Cardiac septum (tissue), 1 donor: ENCODE data around the gene POLD1. TPM values are rescaled to one million over a fixed set of nuclear protein-coding genes. Genes with fewer than 3 reads are reported as not detected.

Experiments used
- DNase-seq: peaks from one replicate; pipeline ENCODE4 v3.0.0-alpha.2; 2020; ENCODE audit warnings: low spot score
- intact Hi-C: fragments of 100-400 bp; cut with DNase I; formaldehyde crosslinking; loops from one replicate; pipeline ENCODE4 v1.14.0; 2022
- total RNA-seq: library from RNA; stranded (reverse); fragmentation: NEBNext Ultra II Directional; extraction: Animal tissue kit (Norgen Biotek cat#: 25700); gene quantifications from one replicate; pipeline ENCODE4 v1.2.1, GENCODE V29; 2021
- donor health status: DM: no; HTN: no; CAD: no.

The POLD1 gene
- total RNA-seq, 1 donor from 2014 or later: 8.0 TPM

DNA sequence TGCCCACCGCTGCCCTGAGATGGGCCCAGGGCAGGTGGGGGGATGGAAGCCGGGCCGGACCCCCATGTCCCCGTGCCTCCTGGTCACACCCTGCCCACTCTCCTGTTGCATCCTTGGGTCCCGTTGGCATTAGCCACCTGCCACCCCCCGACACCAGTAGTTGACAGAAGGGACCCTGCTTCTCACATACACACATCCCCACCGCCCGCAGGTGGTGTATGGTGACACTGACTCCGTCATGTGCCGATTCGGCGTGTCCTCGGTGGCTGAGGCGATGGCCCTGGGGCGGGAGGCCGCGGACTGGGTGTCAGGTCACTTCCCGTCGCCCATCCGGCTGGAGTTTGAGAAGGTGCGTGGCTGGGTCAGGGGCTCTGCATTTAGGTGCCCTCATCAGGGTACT is 29.4 kb downstream of the POLD1 start:
- DNase-seq: no peak
- intact Hi-C loops: no loop called here

- peak; percentile 89 for DNase-seq
- intact Hi-C loops: loop anchor here (2.0 kb wide), 1 partner anchor 46 kb away; no protein-coding TSS in a partner anchor
Observed at GRCh38 chr19:50414864-50415660, 30.9 kb downstream of the POLD1 start.

DNA sequence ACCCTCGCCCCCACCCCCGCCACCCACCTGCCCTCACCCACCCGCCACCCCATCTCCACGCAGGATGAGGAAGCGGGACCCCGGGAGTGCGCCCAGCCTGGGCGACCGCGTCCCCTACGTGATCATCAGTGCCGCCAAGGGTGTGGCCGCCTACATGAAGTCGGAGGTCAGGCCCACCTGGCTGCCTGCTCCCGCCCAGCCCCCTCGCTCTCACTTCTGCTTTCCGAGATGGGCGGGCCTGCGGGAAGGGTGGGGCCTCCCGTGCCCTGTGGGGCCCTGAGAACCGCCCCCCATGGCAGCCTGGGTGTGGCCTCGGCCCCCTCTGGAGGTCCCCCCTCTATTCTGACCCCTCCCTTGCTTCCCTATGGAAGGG is 31.5 kb downstream of the POLD1 start:
- intact Hi-C loops: loop anchor here (2.0 kb wide), 1 partner anchor 47 kb away; no protein-coding TSS in a partner anchor
- no peak for DNase-seq

DNA sequence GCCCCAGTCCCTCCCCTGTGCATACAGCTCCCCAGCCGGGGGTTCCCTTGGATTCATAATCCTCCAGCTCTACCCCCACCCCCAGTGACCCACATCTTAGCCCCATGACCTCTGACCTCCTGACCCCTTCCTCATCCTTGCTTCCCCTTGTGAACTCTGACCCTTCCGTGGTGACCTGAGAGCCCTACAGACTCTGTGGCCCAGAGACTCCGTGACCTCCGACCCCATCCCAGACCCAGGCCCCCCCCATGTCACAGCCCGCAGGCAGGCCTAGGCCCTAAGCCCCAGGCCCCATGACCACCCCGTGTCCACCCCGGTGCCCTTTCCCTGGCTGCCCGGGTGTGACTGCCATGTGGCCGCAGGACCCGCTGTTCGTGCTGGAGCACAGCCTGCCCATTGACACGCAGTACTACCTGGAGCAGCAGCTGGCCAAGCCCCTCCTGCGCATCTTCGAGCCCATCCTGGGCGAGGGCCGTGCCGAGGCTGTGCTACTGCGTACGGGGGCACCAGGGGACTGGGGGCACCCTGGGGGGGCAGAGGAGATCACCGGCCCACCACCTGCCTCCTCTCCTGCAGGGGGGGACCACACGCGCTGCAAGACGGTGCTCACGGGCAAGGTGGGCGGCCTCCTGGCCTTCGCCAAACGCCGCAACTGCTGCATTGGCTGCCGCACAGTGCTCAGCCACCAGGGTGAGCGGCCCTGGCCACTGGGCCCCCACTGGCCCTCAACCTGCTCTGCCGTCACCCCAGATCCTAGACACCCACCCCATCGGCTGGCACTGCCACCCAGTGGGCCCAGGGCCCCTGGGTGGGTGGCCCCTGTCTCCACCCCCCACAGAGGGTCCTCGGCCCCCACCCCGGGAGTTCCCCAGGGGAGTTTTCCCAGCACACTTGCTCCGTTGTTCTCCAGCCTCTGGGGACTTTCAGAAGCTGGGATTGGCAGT is 32.2 kb downstream of the POLD1 start:
- intact Hi-C loops: no loop called here
- DNase-seq: no peak

DNA sequence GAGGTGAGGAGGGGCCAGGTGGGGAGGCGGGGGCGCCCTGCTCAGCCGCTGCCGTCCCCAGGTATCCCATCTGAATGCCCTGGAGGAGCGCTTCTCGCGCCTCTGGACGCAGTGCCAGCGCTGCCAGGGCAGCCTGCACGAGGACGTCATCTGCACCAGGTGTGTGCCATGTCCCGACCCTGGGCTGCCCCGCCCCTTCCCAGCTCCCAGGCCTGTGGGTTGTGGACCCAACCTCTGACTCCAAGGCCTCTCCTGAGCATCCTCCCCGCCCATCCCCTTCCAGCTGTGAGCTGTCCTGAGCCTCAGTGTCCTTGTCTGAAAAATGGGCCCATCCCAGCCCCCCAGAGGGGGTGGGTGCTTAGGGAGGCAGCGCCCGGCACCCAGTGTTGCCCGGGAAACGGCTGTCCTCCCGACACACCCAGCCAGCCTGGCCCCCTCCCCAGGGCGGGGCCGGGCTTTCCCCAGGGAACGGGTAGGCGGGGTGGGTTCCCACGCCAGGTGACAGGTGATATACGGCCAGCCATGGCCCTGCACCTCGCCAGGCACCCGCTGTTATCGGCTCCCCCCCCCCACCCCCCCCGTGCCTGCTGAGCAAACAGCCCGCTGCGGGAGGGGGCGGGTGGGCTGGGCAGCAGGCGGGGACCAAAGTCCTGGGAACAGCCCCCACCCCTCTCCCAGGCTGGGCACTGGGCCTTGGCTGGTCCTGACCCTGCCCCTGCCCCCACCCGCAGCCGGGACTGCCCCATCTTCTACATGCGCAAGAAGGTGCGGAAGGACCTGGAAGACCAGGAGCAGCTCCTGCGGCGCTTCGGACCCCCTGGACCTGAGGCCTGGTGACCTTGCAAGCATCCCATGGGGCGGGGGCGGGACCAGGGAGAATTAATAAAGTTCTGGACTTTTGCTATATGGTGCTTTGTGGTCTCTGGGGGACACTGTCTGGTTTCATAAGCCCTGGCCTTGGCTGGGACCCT is 33.2 kb downstream of the POLD1 start:
- intact Hi-C loops: no loop called here

GRCh38 chr19:50418176-50419021 is 34.3 kb downstream of the POLD1 start, which contains the start of gene SPIB:
Gene SPIB (plus strand): TSS chr19:50418938. CDS start chr19:50418963, 25 bp downstream.
- intact Hi-C loops: no loop called here
- DNase-seq: no peak

More for the DNA sequence above, 33.2 kb downstream of the POLD1 start:
- no peak for DNase-seq

GRCh38 chr19:50419022-50419579 is 35.0 kb downstream of the POLD1 start:
- no peak for DNase-seq
- intact Hi-C loops: no loop called here

- intact Hi-C loops: no loop called here
- DNase-seq: no peak
Observed at GRCh38 chr19:50419580-50420035, 35.5 kb downstream of the POLD1 start.

DNA sequence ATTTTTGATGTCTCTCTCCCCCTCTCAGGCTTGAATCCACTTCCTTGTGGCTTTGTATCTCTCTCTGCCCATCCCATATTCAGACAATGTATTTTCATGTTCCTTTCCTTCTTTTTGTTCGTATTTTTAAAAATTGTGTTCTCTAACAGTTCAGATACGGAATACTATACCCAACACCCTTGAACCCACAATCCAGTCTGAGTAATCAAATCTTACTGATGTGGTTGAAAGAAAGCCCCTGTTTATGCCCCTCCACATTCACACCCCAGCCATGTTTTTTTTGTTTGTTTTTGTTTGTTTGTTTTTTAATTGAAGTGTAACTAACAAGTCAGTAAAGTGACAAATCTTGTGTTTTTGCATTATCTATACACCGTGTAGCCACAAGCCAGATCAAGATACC is 36.0 kb downstream of the POLD1 start:
- intact Hi-C loops: no loop called here
- no peak for DNase-seq

DNA sequence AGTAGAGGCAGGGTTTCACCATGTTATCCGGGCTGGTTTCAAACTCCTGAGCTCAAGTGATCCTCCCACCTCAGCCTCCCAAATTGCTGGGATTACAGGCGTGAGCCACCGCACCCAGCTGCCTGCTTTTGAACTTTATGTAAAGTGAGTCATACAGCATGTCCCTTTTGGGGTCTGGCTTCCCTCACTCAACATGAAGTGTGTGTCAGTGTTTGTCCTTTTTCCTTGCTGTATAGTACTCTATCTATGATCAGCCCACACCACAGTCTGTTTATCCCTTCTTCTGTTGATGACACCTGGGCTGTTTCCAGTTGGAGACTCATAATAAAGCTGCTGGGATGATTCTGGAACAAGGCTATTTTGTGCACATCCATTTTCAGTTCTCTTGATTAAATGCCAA is 36.7 kb downstream of the POLD1 start:
- intact Hi-C loops: no loop called here
- DNase-seq: no peak

GRCh38 chr19:50422397-50423278 is 38.5 kb downstream of the POLD1 start:
- DNase-seq: no peak
- intact Hi-C loops: no loop called here

DNA sequence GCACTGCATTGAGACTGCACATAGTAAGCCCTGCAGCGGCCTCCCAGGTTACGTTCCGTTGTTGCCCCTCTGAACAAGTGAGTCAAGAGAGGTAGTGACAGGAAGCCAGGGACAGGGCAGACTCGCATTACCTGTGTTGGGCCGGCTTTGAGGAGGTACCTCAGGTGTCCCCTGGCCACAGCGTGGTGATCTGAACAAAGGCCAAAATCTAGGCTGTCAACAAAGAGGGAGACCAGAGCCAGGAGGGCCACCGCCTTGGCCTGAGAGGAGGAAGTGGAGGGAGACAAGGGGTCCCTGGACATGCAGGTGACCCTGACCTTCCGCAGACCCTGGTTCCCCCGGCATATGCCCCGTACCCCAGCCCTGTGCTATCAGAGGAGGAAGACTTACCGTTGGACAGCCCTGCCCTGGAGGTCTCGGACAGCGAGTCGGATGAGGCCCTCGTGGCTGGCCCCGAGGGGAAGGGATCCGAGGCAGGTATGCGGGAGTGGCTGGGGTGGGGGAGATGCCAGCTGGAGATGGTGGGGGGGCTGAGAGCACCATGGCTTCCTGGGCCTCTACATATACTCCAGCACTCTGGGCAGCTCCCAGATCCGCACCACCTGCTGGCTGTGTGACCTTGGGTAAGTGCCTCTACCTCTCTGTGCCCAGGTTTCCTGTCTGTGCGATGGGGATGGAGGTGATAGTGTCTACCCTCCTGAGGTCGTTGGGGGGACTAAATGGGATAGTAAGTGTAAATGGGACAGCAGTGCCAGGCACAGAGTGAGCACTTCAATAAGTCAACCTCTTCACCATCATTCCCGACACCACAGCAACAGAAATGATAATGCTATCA is 39.3 kb downstream of the POLD1 start:
- DNase-seq: no peak
- intact Hi-C loops: no loop called here

GRCh38 chr19:50425581-50425980 is 41.4 kb downstream of the POLD1 start:
- intact Hi-C loops: no loop called here
- DNase-seq: no peak

DNA sequence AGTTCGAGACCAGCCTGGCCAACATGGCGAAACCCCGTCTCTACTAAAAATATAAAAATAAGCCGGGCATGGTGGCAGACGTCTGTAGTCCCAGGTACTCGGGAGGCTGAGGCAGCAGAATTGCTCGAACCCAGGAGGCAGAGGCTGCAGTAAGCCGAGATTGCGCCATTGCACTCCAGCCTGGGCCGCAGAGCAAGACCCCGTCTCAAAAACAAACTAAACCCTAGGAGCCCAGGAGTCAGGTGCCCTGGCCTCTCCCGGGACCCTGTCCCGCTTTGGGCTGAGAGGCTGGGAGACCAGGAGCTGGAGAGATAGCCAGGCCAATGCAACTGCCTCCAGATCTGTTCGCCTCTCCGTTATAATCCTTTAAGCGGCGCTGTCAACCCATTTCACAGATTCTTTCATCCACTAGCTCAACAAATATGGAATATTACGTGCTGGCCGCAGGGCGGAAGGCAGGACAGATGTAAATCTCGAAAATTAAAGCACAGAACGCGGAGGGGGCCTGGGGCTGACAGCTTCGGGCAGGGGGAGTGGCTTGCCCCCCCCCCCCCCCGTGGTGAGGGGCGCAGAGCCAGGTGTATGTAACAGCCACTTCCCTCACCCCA is 43.3 kb downstream of the POLD1 start:
- intact Hi-C loops: no loop called here
- no peak for DNase-seq

DNA sequence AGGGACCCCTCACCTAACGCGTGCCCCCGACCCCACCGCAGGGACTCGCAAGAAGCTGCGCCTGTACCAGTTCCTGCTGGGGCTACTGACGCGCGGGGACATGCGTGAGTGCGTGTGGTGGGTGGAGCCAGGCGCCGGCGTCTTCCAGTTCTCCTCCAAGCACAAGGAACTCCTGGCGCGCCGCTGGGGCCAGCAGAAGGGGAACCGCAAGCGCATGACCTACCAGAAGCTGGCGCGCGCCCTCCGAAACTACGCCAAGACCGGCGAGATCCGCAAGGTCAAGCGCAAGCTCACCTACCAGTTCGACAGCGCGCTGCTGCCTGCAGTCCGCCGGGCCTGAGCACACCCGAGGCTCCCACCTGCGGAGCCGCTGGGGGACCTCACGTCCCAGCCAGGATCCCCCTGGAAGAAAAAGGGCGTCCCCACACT is 43.9 kb downstream of the POLD1 start:
- intact Hi-C loops: no loop called here
- peak; percentile 91 for DNase-seq
